Endothelial cell of umbilical vein (primary cell): ENCODE measurements around the gene ADAMTS14.

Experiments used
- EZH2 ChIP-seq: IDR thresholded peaks from 2 replicates; pipeline ENCODE4 v1.6.1; 2012; ENCODE audit warnings: borderline replicate concordance, low read depth, mild to moderate bottlenecking, moderate library complexity, low read length, inconsistent platforms; ENCODE audit not compliant: severe bottlenecking
- FOS ChIP-seq: IDR thresholded peaks from 2 replicates; pipeline ENCODE4 v1.6.1; 2011; ENCODE audit warnings: mild to moderate bottlenecking, low read length, moderate library complexity, borderline replicate concordance; ENCODE audit not compliant: insufficient read depth
- GATA2 ChIP-seq: IDR thresholded peaks from 2 replicates; pipeline ENCODE4 v1.7.0; 2011; ENCODE audit warnings: low read depth, mild to moderate bottlenecking, moderate library complexity, mixed read lengths, low read length; ENCODE audit not compliant: insufficient read length, insufficient read depth
- JUN ChIP-seq: IDR thresholded peaks from 2 replicates; pipeline ENCODE4 v1.6.1; 2011; ENCODE audit warnings: borderline replicate concordance, low read depth; ENCODE audit not compliant: insufficient read length, insufficient read depth
- MYC ChIP-seq: IDR thresholded peaks from one replicate; pipeline ENCODE4 v1.6.1; 2011; ENCODE audit warnings: mild to moderate bottlenecking, low read depth, low read length
- POLR2A ChIP-seq: IDR thresholded peaks from 2 replicates; pipeline ENCODE4 v1.6.1; 2012; ENCODE audit warnings: low read depth, mild to moderate bottlenecking, control low read depth, low read length
- POLR2AphosphoS5 ChIP-seq: IDR thresholded peaks from 2 replicates; pipeline ENCODE4 v1.6.1; 2012; ENCODE audit warnings: low read depth, mild to moderate bottlenecking, control low read depth, low read length, moderate library complexity; ENCODE audit not compliant: insufficient read depth
- TF ChIP-seq, protein P1 (sequence below), 2 donors: IDR thresholded peaks; 1 replicate in 1 of 2; 2 replicates in 1 of 2; pipeline ENCODE4 v1.5.1; 2011; ENCODE audit warnings: low read length in 2 of 2, mild to moderate bottlenecking in 2 of 2, moderate library complexity in 2 of 2, control low read depth in 1 of 2, inconsistent platforms in 1 of 2, low read depth in 1 of 2; ENCODE audit not compliant: insufficient read depth in 1 of 2; ENCODE audit errors: extremely low read depth in 1 of 2
- TF ChIP-seq, protein P2 (sequence below): IDR thresholded peaks from 2 replicates; pipeline ENCODE4 v1.6.1; 2011; ENCODE audit not compliant: insufficient read depth, insufficient read length

DNA sequence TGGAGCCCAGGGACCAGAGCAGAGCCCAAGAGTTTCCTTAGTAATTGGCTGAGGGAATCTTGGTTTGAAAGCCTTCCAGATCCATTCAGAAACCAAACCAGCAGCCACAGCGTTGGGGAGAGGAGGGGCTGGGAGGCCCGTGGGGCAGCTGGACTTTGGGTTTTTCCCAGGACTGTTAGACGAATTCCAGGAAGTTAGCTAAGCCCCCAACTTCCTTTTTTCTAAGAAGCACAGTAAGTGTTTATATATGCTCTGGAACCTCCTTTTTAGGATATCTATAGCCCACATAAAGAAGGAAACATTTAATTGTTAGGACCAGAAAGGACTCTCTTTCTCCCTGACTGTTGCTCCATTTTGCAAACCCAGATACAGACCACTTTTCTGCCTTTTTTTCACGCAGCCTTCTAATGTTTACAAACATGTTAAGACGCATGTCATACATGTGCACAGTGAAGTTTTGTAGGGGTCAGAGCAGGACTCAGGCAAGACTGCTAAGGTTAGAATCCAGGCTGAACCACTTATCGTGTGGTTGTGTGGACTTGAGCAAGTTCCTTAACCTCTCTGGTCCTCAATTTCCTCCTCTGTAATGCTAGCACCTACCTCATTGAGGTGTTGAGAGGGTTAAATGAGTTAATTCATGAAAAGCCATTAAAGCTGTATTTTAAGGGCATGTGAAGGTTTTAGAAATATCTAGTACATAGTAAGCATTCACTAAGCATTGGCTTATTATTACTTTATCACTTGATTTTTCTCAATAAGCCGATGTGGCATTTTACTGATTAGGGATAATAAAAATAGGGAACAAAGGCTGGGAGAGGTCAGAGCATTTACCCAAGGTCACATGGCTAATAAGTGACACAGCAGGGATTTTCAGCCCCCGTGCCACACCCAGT, 70.5 kb downstream of the ADAMTS14 start:
- TF ChIP-seq, protein P1, sequence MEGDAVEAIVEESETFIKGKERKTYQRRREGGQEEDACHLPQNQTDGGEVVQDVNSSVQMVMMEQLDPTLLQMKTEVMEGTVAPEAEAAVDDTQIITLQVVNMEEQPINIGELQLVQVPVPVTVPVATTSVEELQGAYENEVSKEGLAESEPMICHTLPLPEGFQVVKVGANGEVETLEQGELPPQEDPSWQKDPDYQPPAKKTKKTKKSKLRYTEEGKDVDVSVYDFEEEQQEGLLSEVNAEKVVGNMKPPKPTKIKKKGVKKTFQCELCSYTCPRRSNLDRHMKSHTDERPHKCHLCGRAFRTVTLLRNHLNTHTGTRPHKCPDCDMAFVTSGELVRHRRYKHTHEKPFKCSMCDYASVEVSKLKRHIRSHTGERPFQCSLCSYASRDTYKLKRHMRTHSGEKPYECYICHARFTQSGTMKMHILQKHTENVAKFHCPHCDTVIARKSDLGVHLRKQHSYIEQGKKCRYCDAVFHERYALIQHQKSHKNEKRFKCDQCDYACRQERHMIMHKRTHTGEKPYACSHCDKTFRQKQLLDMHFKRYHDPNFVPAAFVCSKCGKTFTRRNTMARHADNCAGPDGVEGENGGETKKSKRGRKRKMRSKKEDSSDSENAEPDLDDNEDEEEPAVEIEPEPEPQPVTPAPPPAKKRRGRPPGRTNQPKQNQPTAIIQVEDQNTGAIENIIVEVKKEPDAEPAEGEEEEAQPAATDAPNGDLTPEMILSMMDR (IDR thresholded peaks at IDR 0.05; ENCODE audit: extremely low read depth in 1 of 2, insufficient read depth in 1 of 2, low read depth in 1 of 2, low read length in 2 of 2): no peak
- TF ChIP-seq POLR2A: no peak
- no peak for TF ChIP-seq MYC
- no peak for TF ChIP-seq JUN
- no peak for TF ChIP-seq POLR2AphosphoS5
- TF ChIP-seq, protein P2, sequence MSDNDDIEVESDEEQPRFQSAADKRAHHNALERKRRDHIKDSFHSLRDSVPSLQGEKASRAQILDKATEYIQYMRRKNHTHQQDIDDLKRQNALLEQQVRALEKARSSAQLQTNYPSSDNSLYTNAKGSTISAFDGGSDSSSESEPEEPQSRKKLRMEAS: no peak
- no peak for TF ChIP-seq EZH2
- no peak for TF ChIP-seq FOS
- no peak for TF ChIP-seq GATA2
